HEK293 (cell line): Measurements from ENCODE around the gene MACO1.
"Not testable (repeated sequence)": the region's sequence is repeated elsewhere in the genome, so short reads cannot be mapped to it uniquely, and the experiment has no call there.

Experiments
- YY2 ChIP-seq: fragments of 450-650 bp; formaldehyde crosslinking; IDR thresholded peaks from 2 replicates; pipeline ENCODE4 v1.5.1; 2016; ENCODE audit warnings: missing biosample characterization, missing genetic modification characterization
- ZBTB6 ChIP-seq: fragments of 450-650 bp; formaldehyde crosslinking; IDR thresholded peaks from 2 replicates; pipeline ENCODE4 v1.5.1; 2017; ENCODE audit warnings: missing biosample characterization, missing genetic modification characterization
- ZFP3 ChIP-seq: fragments of 450-650 bp; formaldehyde crosslinking; IDR thresholded peaks from 2 replicates; pipeline ENCODE4 v1.5.1; 2016; ENCODE audit warnings: low read depth, missing biosample characterization, missing genetic modification characterization
- ZNF146 ChIP-seq: fragments of 450-650 bp; formaldehyde crosslinking; IDR thresholded peaks from 2 replicates; pipeline ENCODE4 v1.5.1; 2016; ENCODE audit warnings: missing biosample characterization, missing genetic modification characterization
- ZNF404 ChIP-seq: fragments of 450-650 bp; formaldehyde crosslinking; IDR thresholded peaks from 2 replicates; pipeline ENCODE4 v1.5.1; 2017; ENCODE audit warnings: missing biosample characterization, missing genetic modification characterization
- TF ChIP-seq, protein P1 (sequence below): fragments of 450-650 bp; formaldehyde crosslinking; IDR thresholded peaks from 2 replicates; pipeline ENCODE4 v1.5.1; 2016; ENCODE audit warnings: missing biosample characterization, missing genetic modification characterization

GRCh38 chr1:25460816-25461215, 30.1 kb downstream of the MACO1 start:
- TF ChIP-seq, protein P1, sequence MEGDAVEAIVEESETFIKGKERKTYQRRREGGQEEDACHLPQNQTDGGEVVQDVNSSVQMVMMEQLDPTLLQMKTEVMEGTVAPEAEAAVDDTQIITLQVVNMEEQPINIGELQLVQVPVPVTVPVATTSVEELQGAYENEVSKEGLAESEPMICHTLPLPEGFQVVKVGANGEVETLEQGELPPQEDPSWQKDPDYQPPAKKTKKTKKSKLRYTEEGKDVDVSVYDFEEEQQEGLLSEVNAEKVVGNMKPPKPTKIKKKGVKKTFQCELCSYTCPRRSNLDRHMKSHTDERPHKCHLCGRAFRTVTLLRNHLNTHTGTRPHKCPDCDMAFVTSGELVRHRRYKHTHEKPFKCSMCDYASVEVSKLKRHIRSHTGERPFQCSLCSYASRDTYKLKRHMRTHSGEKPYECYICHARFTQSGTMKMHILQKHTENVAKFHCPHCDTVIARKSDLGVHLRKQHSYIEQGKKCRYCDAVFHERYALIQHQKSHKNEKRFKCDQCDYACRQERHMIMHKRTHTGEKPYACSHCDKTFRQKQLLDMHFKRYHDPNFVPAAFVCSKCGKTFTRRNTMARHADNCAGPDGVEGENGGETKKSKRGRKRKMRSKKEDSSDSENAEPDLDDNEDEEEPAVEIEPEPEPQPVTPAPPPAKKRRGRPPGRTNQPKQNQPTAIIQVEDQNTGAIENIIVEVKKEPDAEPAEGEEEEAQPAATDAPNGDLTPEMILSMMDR (tag by site-specific recombination): not testable (repeated sequence)
- not testable (repeated sequence) for TF ChIP-seq ZBTB6, ZFP3, YY2, ZNF404 (tag by site-specific recombination)
- TF ChIP-seq ZNF146: peak; percentile 87
